Progenitor cell of endocrine pancreas (in vitro differentiated cells): ENCODE results near the gene SAP130. TPM values are rescaled to one million over a fixed set of nuclear protein-coding genes. Genes with fewer than 3 reads are reported as not detected.

Experiments used
- DNase-seq: peaks from one replicate; pipeline ENCODE4 v3.0.0; 2021; ENCODE audit warnings: low spot score; ENCODE audit not compliant: unreplicated experiment
- H3K27ac Mint-ChIP-seq: 2 replicates; pipeline ENCODE4 v1.8.0; 2021; ENCODE audit warnings: mild to moderate bottlenecking, moderate library complexity, mixed read lengths
- H3K27me3 Mint-ChIP-seq: 2 replicates; pipeline ENCODE4 v1.8.0; 2021; ENCODE audit warnings: mixed read lengths
- H3K36me3 Mint-ChIP-seq: 2 replicates; pipeline ENCODE4 v1.8.0; 2022; ENCODE audit warnings: mixed read lengths; ENCODE audit not compliant: insufficient read depth
- H3K4me1 Mint-ChIP-seq: 2 replicates; pipeline ENCODE4 v1.8.0; 2021; ENCODE audit warnings: low read depth, mixed read lengths
- H3K4me3 Mint-ChIP-seq: 2 replicates; pipeline ENCODE4 v1.8.0; 2021; ENCODE audit warnings: low read depth, mild to moderate bottlenecking, moderate library complexity, mixed read lengths
- H3K9me3 Mint-ChIP-seq: 2 replicates; pipeline ENCODE4 v1.8.0; 2021; ENCODE audit warnings: low read depth, mixed read lengths
- CTCF ChIP-seq: fragments of 200-600 bp; sonication (generic); IDR thresholded peaks from one replicate; pipeline ENCODE4 v1.5.0; 2021; ENCODE audit warnings: antibody characterized with exemption, mild to moderate bottlenecking; ENCODE audit not compliant: unreplicated experiment
- total RNA-seq: library from RNA; stranded (reverse); gene quantifications from 2 replicates; pipeline ENCODE4 v1.2.1, GENCODE V29; 2021

The SAP130 gene
- total RNA-seq, 1 donor from 2014 or later: 45.3 TPM

- Mint-ChIP-seq H3K36me3 (peaks cover 24% of the 10 kb centered on the region), H3K27ac (no peak overlapping the region), H3K4me3 (no peak overlapping the region), H3K9me3 (no peaks in the 10 kb centered on the region), H3K27me3 (no peaks in the 10 kb centered on the region), H3K4me1 (no peaks in the 10 kb centered on the region)
- no peak for TF ChIP-seq CTCF
- DNase-seq: no peak
Observed at GRCh38 chr2:127993659-127994058, 34.2 kb downstream of the SAP130 start.

- no peak for DNase-seq
- TF ChIP-seq CTCF: no peak
- Mint-ChIP-seq H3K27me3 (no peaks in the 10 kb centered on the region), H3K9me3 (no peaks in the 10 kb centered on the region), H3K4me3 (no peak overlapping the region), H3K36me3 (peaks cover 20% of the 10 kb centered on the region), H3K27ac (peak overlapping the region; percentile 37), H3K4me1 (no peaks in the 10 kb centered on the region)
Observed at GRCh38 chr2:127991742-127992141, 36.1 kb downstream of the SAP130 start.

- H3K27me3 Mint-ChIP-seq: no peaks in the 10 kb centered on the region
- peaks cover 27% of the 10 kb centered on the region for H3K36me3 Mint-ChIP-seq
- H3K27ac Mint-ChIP-seq: no peak overlapping the region
- H3K4me1 Mint-ChIP-seq: no peaks in the 10 kb centered on the region
- no peak overlapping the region for H3K4me3 Mint-ChIP-seq
- no peaks in the 10 kb centered on the region for H3K9me3 Mint-ChIP-seq
- DNase-seq: no peak
- no peak for TF ChIP-seq CTCF
Observed at GRCh38 chr2:127986548-127987079, 41.2 kb downstream of the SAP130 start.

- DNase-seq: no peak
- H3K36me3 Mint-ChIP-seq: peaks cover 27% of the 10 kb centered on the region
- H3K27ac Mint-ChIP-seq: no peak overlapping the region
- H3K9me3 Mint-ChIP-seq: no peaks in the 10 kb centered on the region
- TF ChIP-seq CTCF: no peak
- no peak overlapping the region for H3K4me3 Mint-ChIP-seq
- H3K4me1 Mint-ChIP-seq: no peaks in the 10 kb centered on the region
- H3K27me3 Mint-ChIP-seq: no peaks in the 10 kb centered on the region
Observed at GRCh38 chr2:127985735-127986134, 42.1 kb downstream of the SAP130 start.

- no peak for TF ChIP-seq CTCF
- Mint-ChIP-seq H3K36me3 (peaks cover 27% of the 10 kb centered on the region), H3K27me3 (no peaks in the 10 kb centered on the region)
Observed at GRCh38 chr2:127985026-127985734, 42.7 kb downstream of the SAP130 start.

More at GRCh38 chr2:127985026-127985734, 42.7 kb downstream of the SAP130 start:
- no peaks in the 10 kb centered on the region for H3K4me1 Mint-ChIP-seq
- DNase-seq: no peak
- H3K27ac Mint-ChIP-seq: no peak overlapping the region
- no peaks in the 10 kb centered on the region for H3K9me3 Mint-ChIP-seq
- H3K4me3 Mint-ChIP-seq: no peak overlapping the region
